ENCODE results near the gene TENM4. TPM values are rescaled to one million over a fixed set of nuclear protein-coding genes. Genes with fewer than 3 reads are reported as not detected.

The TENM4 gene
- total RNA-seq, 2 donors from 2014 or later: 2.6 to 6.8 TPM

DNA sequence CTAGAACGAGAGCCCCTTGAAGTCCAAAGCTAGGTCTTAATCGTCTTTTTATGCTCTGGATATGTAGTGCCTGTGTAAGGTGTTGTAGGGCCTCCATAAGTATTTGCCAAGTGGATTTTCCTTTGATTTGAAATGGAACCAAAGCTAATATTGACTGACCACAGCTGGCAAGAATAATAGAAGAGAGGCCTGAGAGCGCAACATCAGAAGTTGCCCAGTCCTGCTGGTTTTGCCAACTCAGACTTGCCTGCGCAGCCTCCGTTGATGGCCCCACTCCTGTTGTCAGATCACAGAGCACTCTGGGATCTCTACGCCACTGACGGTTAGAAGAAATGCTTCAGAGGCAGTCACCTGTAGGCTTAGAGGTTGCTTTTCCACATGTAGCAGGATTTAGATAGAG lies 251.2 kb downstream of the TENM4 start:
- peak; percentile 52 for TF ChIP-seq POLR2AphosphoS5 (IDR thresholded peaks at IDR 0.05)
- TF ChIP-seq, protein P1, sequence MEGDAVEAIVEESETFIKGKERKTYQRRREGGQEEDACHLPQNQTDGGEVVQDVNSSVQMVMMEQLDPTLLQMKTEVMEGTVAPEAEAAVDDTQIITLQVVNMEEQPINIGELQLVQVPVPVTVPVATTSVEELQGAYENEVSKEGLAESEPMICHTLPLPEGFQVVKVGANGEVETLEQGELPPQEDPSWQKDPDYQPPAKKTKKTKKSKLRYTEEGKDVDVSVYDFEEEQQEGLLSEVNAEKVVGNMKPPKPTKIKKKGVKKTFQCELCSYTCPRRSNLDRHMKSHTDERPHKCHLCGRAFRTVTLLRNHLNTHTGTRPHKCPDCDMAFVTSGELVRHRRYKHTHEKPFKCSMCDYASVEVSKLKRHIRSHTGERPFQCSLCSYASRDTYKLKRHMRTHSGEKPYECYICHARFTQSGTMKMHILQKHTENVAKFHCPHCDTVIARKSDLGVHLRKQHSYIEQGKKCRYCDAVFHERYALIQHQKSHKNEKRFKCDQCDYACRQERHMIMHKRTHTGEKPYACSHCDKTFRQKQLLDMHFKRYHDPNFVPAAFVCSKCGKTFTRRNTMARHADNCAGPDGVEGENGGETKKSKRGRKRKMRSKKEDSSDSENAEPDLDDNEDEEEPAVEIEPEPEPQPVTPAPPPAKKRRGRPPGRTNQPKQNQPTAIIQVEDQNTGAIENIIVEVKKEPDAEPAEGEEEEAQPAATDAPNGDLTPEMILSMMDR (IDR thresholded peaks at IDR 0.05): no peak
- H3K9me3 ChIP-seq: no peaks in the 10 kb centered on the region
- H3K36me3 ChIP-seq: no peaks in the 10 kb centered on the region
- no peaks in the 10 kb centered on the region for H3K4me1 ChIP-seq (replicated peaks)
- no peaks in the 10 kb centered on the region for H3K27me3 ChIP-seq (replicated peaks; ENCODE audit: insufficient read depth)
- WGBS: 62% methylated on average over 7 of the region's 7 CpGs
- DNase-seq (ENCODE audit: low spot score): peak; percentile 67
- H3K4me3 ChIP-seq: no peak overlapping the region
- H3K27ac ChIP-seq: no peak overlapping the region
- intact Hi-C loops (cut with DNase I): no loop called here

DNA sequence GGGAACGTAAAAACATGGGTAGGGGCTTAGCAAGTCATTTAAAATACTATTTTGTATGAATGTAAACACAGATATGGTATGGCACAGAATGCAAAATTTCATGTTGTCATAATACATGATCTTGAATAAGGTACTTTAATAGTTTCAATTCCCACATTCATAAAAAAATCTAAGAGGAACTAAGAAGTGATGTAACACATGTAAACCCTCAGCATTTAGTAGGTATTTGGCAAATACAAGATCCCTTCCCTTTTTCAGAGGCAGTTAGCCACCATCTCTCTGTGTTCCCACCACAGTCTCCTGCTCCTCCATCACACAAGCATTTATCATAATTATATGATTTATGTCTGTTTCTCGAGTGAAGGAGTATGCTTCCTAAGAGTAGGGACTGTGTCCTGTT lies 251.8 kb downstream of the TENM4 start:
- H3K36me3 ChIP-seq: no peaks in the 10 kb centered on the region
- H3K27me3 ChIP-seq (replicated peaks; ENCODE audit: insufficient read depth): no peaks in the 10 kb centered on the region
- no peak for TF ChIP-seq POLR2AphosphoS5 (IDR thresholded peaks at IDR 0.05)
- TF ChIP-seq, protein P1 (IDR thresholded peaks at IDR 0.05): no peak
- TF ChIP-seq POLR2A (IDR thresholded peaks at IDR 0.05): no peak
- H3K27ac ChIP-seq: no peak overlapping the region
- 70% methylated on average over 2 of the region's 2 CpGs for WGBS
- intact Hi-C loops (cut with DNase I): no loop called here
- no peak overlapping the region for H3K4me3 ChIP-seq
- no peaks in the 10 kb centered on the region for H3K9me3 ChIP-seq
- DNase-seq (ENCODE audit: low spot score): no peak
- no peaks in the 10 kb centered on the region for H3K4me1 ChIP-seq (replicated peaks)

- intact Hi-C loops (cut with DNase I): no loop called here
- no peaks in the 10 kb centered on the region for H3K36me3 ChIP-seq
- no peaks in the 10 kb centered on the region for H3K27me3 ChIP-seq (replicated peaks; ENCODE audit: insufficient read depth)
- DNase-seq (ENCODE audit: low spot score): no peak
- H3K4me3 ChIP-seq: no peak overlapping the region
- H3K27ac ChIP-seq: no peak overlapping the region
- no peaks in the 10 kb centered on the region for H3K4me1 ChIP-seq (replicated peaks)
- no peaks in the 10 kb centered on the region for H3K9me3 ChIP-seq
- 89% methylated on average over 3 of the region's 3 CpGs for WGBS
- TF ChIP-seq, protein P1 (IDR thresholded peaks at IDR 0.05): no peak
- TF ChIP-seq POLR2A (IDR thresholded peaks at IDR 0.05) (no peak), POLR2AphosphoS5 (IDR thresholded peaks at IDR 0.05) (no peak)
These were observed 254.2 kb downstream of the TENM4 start for GRCh38 chr11:79186669-79187068.

GRCh38 chr11:79185351-79185750 lies 255.5 kb downstream of the TENM4 start:
- TF ChIP-seq, protein P1 (IDR thresholded peaks at IDR 0.05): no peak
- no peak for TF ChIP-seq POLR2AphosphoS5 (IDR thresholded peaks at IDR 0.05)
- no peak for TF ChIP-seq POLR2A (IDR thresholded peaks at IDR 0.05)
- WGBS: 46% methylated on average over 1 of the region's 1 CpG
- Histone ChIP-seq H3K4me3 (no peak overlapping the region), H3K36me3 (no peaks in the 10 kb centered on the region), H3K4me1 (replicated peaks) (no peaks in the 10 kb centered on the region), H3K9me3 (no peaks in the 10 kb centered on the region), H3K27ac (no peak overlapping the region), H3K27me3 (replicated peaks; ENCODE audit: insufficient read depth) (no peaks in the 10 kb centered on the region)
- intact Hi-C loops (cut with DNase I): no loop called here
- no peak for DNase-seq (ENCODE audit: low spot score)

- no peak overlapping the region for H3K4me3 ChIP-seq
- H3K36me3 ChIP-seq: no peaks in the 10 kb centered on the region
- WGBS: 81% methylated on average over 4 of the region's 4 CpGs
- no peaks in the 10 kb centered on the region for H3K9me3 ChIP-seq
- intact Hi-C loops (cut with DNase I): no loop called here
- H3K27ac ChIP-seq: no peak overlapping the region
- DNase-seq (ENCODE audit: low spot score): no peak
- H3K4me1 ChIP-seq (replicated peaks): no peaks in the 10 kb centered on the region
- TF ChIP-seq, protein P1 (IDR thresholded peaks at IDR 0.05): no peak
- TF ChIP-seq POLR2AphosphoS5 (IDR thresholded peaks at IDR 0.05) (no peak), POLR2A (IDR thresholded peaks at IDR 0.05) (no peak)
- H3K27me3 ChIP-seq (replicated peaks; ENCODE audit: insufficient read depth): no peaks in the 10 kb centered on the region
These were observed 256.5 kb downstream of the TENM4 start for GRCh38 chr11:79184285-79184684.
